Thyroid gland (tissue), 4 donors: ENCODE results near the gene GINM1. TPM values are rescaled to one million over a fixed set of nuclear protein-coding genes. Genes with fewer than 3 reads are reported as not detected.

ENCODE experiments used
- DNase-seq, 2 donors: peaks; one replicate each; pipeline ENCODE4 v3.0.0-alpha.2; 2019
- H3K27ac ChIP-seq, 3 donors: fragments of 200-600 bp; sonication (generic); 1 replicate in 2 of 3; 2 replicates in 1 of 3; pipeline ENCODE4 v1.5.1; 2016 to 2019; ENCODE audit warnings: mild to moderate bottlenecking in 1 of 3, moderate library complexity in 1 of 3
- H3K27me3 ChIP-seq: fragments of 200-600 bp; sonication (generic); one replicate; pipeline ENCODE4 v1.5.1; 2019
- H3K36me3 ChIP-seq, 2 donors: fragments of 200-600 bp; sonication (generic); one replicate each; pipeline ENCODE4 v1.5.1; 2016 to 2019
- H3K4me1 ChIP-seq, 2 donors: fragments of 200-600 bp; sonication (generic); one replicate each; pipeline ENCODE4 v1.5.1; 2017 to 2019
- H3K4me3 ChIP-seq, 3 donors: fragments of 200-600 bp; sonication (generic); replicated peaks in 1 of 3; 1 replicate in 2 of 3; 2 replicates in 1 of 3; pipeline ENCODE4 v1.5.1; 2016; ENCODE audit warnings: mild to moderate bottlenecking in 1 of 3
- H3K9me3 ChIP-seq: fragments of 200-600 bp; sonication (generic); one replicate; pipeline ENCODE4 v1.5.1; 2017
- CTCF ChIP-seq, 6 experiments: fragments of 200-600 bp in 3 of 6; fragments of 450-650 bp in 3 of 6; sonication (generic) in 3 of 6; IDR thresholded peaks; one replicate each; pipeline ENCODE4 v1.5.1; 2016 to 2019; ENCODE audit warnings: antibody characterized with exemption in 6 of 6, mild to moderate bottlenecking in 2 of 6, inconsistent platforms in 1 of 6, moderate library complexity in 1 of 6
- POLR2A ChIP-seq, 2 donors: fragments of 450-650 bp; IDR thresholded peaks; one replicate each; pipeline ENCODE4 v1.6.1; 2017; ENCODE audit warnings: antibody characterized with exemption in 2 of 2, mild to moderate bottlenecking in 2 of 2, moderate library complexity in 1 of 2
- WGBS, 2 donors: methylation state at CpG; one replicate each; pipeline ENCODE4 v1.1.5; 2017; 5-methylcytosine and 5-hydroxymethylcytosine counted together
- intact Hi-C: fragments of 100-400 bp; cut with DNase I; formaldehyde crosslinking; loops from one replicate; pipeline ENCODE4 v1.15.1; 2023
- total RNA-seq, 4 donors: library from RNA; depleted of rRNA; stranded (reverse); fragments of >200 nt; gene quantifications; one replicate each; pipeline ENCODE4 v1.2.3, GENCODE V29; 2016

The GINM1 gene
- total RNA-seq, 4 donors from 2014 or later: 77.3 to 101 (median 86.8) TPM

- no peaks in the 10 kb centered on the region for H3K27me3 ChIP-seq
- H3K9me3 ChIP-seq: no peaks in the 10 kb centered on the region
- intact Hi-C loops: no loop called here
- TF ChIP-seq POLR2A (IDR thresholded peaks at IDR 0.05): no peak
- no peak for TF ChIP-seq CTCF (IDR thresholded peaks at IDR 0.05)
- no peaks in the 10 kb centered on the region for H3K36me3 ChIP-seq
- peaks cover 0 to under 1% of the 10 kb centered on the region in 2 donors for H3K4me1 ChIP-seq
- H3K27ac ChIP-seq: no peak overlapping the region
- DNase-seq: no peak
- 94% methylated on average over 4 of the region's 4 CpGs for WGBS, 2 donors
- H3K4me3 ChIP-seq: no peak overlapping the region
These were observed 48.2 kb downstream of the GINM1 start for GRCh38 chr6:149614337-149614736.

GRCh38 chr6:149615805-149616204 is 49.6 kb downstream of the GINM1 start:
- intact Hi-C loops: no loop called here
- Histone ChIP-seq H3K4me3 (no peak overlapping the region), H3K9me3 (no peaks in the 10 kb centered on the region), H3K27ac (no peak overlapping the region), H3K36me3 (peaks cover 0 to 8% of the 10 kb centered on the region in 2 donors), H3K27me3 (no peaks in the 10 kb centered on the region), H3K4me1 (no peaks in the 10 kb centered on the region)
- no peak for DNase-seq
- TF ChIP-seq CTCF (IDR thresholded peaks at IDR 0.05): no peak
- TF ChIP-seq POLR2A (IDR thresholded peaks at IDR 0.05): no peak
- WGBS, 2 donors: 81% methylated on average over 5 of the region's 5 CpGs

GRCh38 chr6:149627672-149628071 is 61.5 kb downstream of the GINM1 start:
- Histone ChIP-seq H3K27ac (no peak overlapping the region), H3K27me3 (no peaks in the 10 kb centered on the region), H3K9me3 (no peaks in the 10 kb centered on the region), H3K4me3 (no peak overlapping the region), H3K4me1 (no peaks in the 10 kb centered on the region), H3K36me3 (peaks cover 0 to 2% of the 10 kb centered on the region in 2 donors)
- intact Hi-C loops: no loop called here
- DNase-seq: no peak
- TF ChIP-seq CTCF (IDR thresholded peaks at IDR 0.05): no peak
- TF ChIP-seq POLR2A (IDR thresholded peaks at IDR 0.05): no peak

GRCh38 chr6:149628875-149629510 is 62.8 kb downstream of the GINM1 start:
- WGBS, 2 donors: 92 to 94% methylated on average over 4 of the region's 4 CpGs

More at GRCh38 chr6:149628875-149629510, 62.8 kb downstream of the GINM1 start:
- intact Hi-C loops: no loop called here
- no peak for DNase-seq
- peaks cover 0 to 2% of the 10 kb centered on the region in 2 donors for H3K36me3 ChIP-seq
- no peaks in the 10 kb centered on the region for H3K9me3 ChIP-seq
- no peak overlapping the region for H3K4me3 ChIP-seq
- no peak overlapping the region for H3K27ac ChIP-seq
- no peaks in the 10 kb centered on the region for H3K4me1 ChIP-seq
- no peaks in the 10 kb centered on the region for H3K27me3 ChIP-seq
- TF ChIP-seq CTCF (IDR thresholded peaks at IDR 0.05) (no peak), POLR2A (IDR thresholded peaks at IDR 0.05) (no peak)
